ENCODE data around the gene ACSF3.

DNA sequence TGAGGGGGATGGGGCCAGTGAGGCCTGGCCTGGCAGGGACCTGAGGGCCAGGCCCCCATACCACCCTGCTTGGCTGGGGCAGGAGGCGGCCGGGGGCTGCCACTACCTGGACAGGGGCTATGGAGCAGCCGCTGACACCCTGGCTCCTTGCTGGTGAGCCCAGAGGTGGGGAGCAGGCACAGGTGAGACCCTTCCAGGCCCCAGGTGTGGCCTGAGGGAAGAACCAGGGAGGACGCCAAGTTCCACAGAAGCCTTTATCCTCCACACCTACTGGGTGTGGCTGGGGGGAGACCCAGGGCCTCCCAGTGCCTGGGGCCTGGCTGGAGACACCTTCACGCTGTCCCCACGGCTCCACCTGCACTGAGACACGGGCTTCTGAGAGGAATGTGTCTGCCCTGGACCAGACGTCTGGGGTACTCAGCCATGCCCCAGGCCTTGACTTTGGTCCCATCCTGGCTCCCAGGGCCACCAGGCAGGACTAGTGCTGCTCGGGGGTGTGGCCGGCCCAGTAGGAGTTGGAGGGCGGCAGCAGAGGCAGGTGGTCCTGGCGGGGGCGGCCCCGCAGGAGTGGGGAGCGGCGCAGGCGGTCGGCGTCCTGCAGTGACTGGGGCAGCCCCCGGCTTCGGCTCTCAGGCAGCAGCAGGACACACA lies 102.0 kb downstream of the ACSF3 start:
- TF ChIP-seq, protein P1, sequence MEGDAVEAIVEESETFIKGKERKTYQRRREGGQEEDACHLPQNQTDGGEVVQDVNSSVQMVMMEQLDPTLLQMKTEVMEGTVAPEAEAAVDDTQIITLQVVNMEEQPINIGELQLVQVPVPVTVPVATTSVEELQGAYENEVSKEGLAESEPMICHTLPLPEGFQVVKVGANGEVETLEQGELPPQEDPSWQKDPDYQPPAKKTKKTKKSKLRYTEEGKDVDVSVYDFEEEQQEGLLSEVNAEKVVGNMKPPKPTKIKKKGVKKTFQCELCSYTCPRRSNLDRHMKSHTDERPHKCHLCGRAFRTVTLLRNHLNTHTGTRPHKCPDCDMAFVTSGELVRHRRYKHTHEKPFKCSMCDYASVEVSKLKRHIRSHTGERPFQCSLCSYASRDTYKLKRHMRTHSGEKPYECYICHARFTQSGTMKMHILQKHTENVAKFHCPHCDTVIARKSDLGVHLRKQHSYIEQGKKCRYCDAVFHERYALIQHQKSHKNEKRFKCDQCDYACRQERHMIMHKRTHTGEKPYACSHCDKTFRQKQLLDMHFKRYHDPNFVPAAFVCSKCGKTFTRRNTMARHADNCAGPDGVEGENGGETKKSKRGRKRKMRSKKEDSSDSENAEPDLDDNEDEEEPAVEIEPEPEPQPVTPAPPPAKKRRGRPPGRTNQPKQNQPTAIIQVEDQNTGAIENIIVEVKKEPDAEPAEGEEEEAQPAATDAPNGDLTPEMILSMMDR (conservative IDR thresholded peaks at IDR 0.05; ENCODE audit: low read length), result no peak
- no peak for TF ChIP-seq EZH2phosphoT487 (IDR thresholded peaks at IDR 0.05; ENCODE audit: borderline replicate concordance, low read depth, low read length)
